Activated CD8-positive, alpha-beta T cell treated with anti-CD3 and anti-CD28 coated beads for 36 hours (primary cell): ENCODE data around the gene DOHH. TPM values are rescaled to one million over a fixed set of nuclear protein-coding genes. Genes with fewer than 3 reads are reported as not detected.
A peak's percentile ranks its signal among the peaks of the same experiment; 100 is the strongest.

Source experiments
- ATAC-seq: fragments of 200-7000 bp; cut with Tn5 transposase; one replicate; pipeline ENCODE4 v1.10.0; 2021; ENCODE audit warnings: mild to moderate bottlenecking, moderate library complexity
- CTCF ChIA-PET: fragments of 350-600 bp; sonication (Branson Sonifier 250); formaldehyde crosslinking; loops from one replicate; lab custom pipeline; 2021; ENCODE audit warnings: antibody characterized with exemption; lab: Charles Lee
- POLR2A ChIA-PET: fragments of 350-600 bp; sonication (Branson Sonifier 250); formaldehyde crosslinking; loops from one replicate; lab custom pipeline; 2021; ENCODE audit warnings: antibody characterized with exemption; lab: Charles Lee
- DNase-seq: peaks from one replicate; pipeline ENCODE4 v3.0.0-alpha.2; 2020
- H3K27ac Mint-ChIP-seq: one replicate; pipeline ENCODE4 v1.8.0; 2021; ENCODE audit warnings: mild to moderate bottlenecking, mixed read lengths
- H3K27me3 Mint-ChIP-seq: one replicate; pipeline ENCODE4 v1.8.0; 2021; ENCODE audit warnings: mixed read lengths
- H3K36me3 Mint-ChIP-seq: one replicate; pipeline ENCODE4 v1.8.0; 2021; ENCODE audit warnings: low read depth, mixed read lengths
- H3K4me1 Mint-ChIP-seq: one replicate; pipeline ENCODE4 v1.8.0; 2021; ENCODE audit warnings: low read depth, mixed read lengths
- H3K4me3 Mint-ChIP-seq: one replicate; pipeline ENCODE4 v1.8.0; 2021; ENCODE audit warnings: mild to moderate bottlenecking, moderate library complexity, mixed read lengths
- H3K9me3 Mint-ChIP-seq: one replicate; pipeline ENCODE4 v1.8.0; 2021; ENCODE audit warnings: mixed read lengths
- CTCF ChIP-seq: fragments of 200-600 bp; IDR thresholded peaks from one replicate; pipeline ENCODE4 v1.8.0; 2022; ENCODE audit warnings: antibody characterized with exemption, mild to moderate bottlenecking
- intact Hi-C: fragments of 100-400 bp; cut with micrococcal nuclease; formaldehyde crosslinking; loops from one replicate; pipeline ENCODE4 v1.10.0; 2022
- total RNA-seq, 2 experiments: library from RNA; stranded (reverse); gene quantifications; one replicate each; pipeline ENCODE4 v1.2.3, GENCODE V29; 2021

The DOHH gene
- total RNA-seq, 2 experiments from 2014 or later, result 15.7 to 17.0 TPM

GRCh38 chr19:3477951-3478350 lies 22.5 kb downstream of the DOHH start:
- POLR2A ChIA-PET, result interaction anchor here (0.6 kb wide), 1 partner anchor 430 kb away, joined by 4 read pairs; no protein-coding TSS in a partner anchor
- intact Hi-C loops, result no loop called here
- no peaks in the 10 kb centered on the region for H3K9me3 Mint-ChIP-seq
- H3K4me3 Mint-ChIP-seq, result peak overlapping the region; percentile 47
- H3K27me3 Mint-ChIP-seq, result no peaks in the 10 kb centered on the region
- TF ChIP-seq CTCF, result no peak
- peaks cover 16% of the 10 kb centered on the region for H3K4me1 Mint-ChIP-seq
- CTCF ChIA-PET, result no interaction called here
- no peak for ATAC-seq
- peak overlapping the region; percentile 69 for H3K27ac Mint-ChIP-seq
- no peaks in the 10 kb centered on the region for H3K36me3 Mint-ChIP-seq
- DNase-seq, result no peak

GRCh38 chr19:3477506-3477905 lies 23.0 kb downstream of the DOHH start:
- ATAC-seq (no peak), DNase-seq (no peak)
- H3K4me3 Mint-ChIP-seq, result no peak overlapping the region
- ChIA-PET POLR2A (interaction anchor here (0.6 to 1.3 kb wide), 2 partner anchors 23 to 430 kb away, joined by 3 to 4 read pairs; partner anchors contain the start of gene DOHH), CTCF (no interaction called here)
- no peak for TF ChIP-seq CTCF
- no peaks in the 10 kb centered on the region for H3K27me3 Mint-ChIP-seq
- H3K36me3 Mint-ChIP-seq, result no peaks in the 10 kb centered on the region
- intact Hi-C loops, result no loop called here
- peaks cover 16% of the 10 kb centered on the region for H3K4me1 Mint-ChIP-seq
- no peaks in the 10 kb centered on the region for H3K9me3 Mint-ChIP-seq
- H3K27ac Mint-ChIP-seq, result no peak overlapping the region

- POLR2A ChIA-PET, result interaction anchor here (1.3 kb wide), 1 partner anchor 23 kb away, joined by 3 read pairs; the partner anchor contains the start of gene DOHH
- DNase-seq, result no peak
- TF ChIP-seq CTCF, result no peak
- no peak for ATAC-seq
- no peaks in the 10 kb centered on the region for H3K36me3 Mint-ChIP-seq
- H3K9me3 Mint-ChIP-seq, result no peaks in the 10 kb centered on the region
- H3K4me1 Mint-ChIP-seq, result peaks cover 16% of the 10 kb centered on the region
- no peak overlapping the region for H3K27ac Mint-ChIP-seq
- CTCF ChIA-PET, result interaction anchor here (1.2 kb wide), 2 partner anchors 8 to 172 kb away, joined by 7 to 8 read pairs; no protein-coding TSS in a partner anchor
- intact Hi-C loops, result no loop called here
- H3K4me3 Mint-ChIP-seq, result no peak overlapping the region
- H3K27me3 Mint-ChIP-seq, result no peaks in the 10 kb centered on the region
These were observed 23.6 kb downstream of the DOHH start for GRCh38 chr19:3476830-3477229.

- no peaks in the 10 kb centered on the region for H3K36me3 Mint-ChIP-seq
- ChIA-PET POLR2A (no interaction called here), CTCF (interaction anchor here (1.2 kb wide), 2 partner anchors 9 to 171 kb away, joined by 7 to 8 read pairs; no protein-coding TSS in a partner anchor)
- DNase-seq (no peak), ATAC-seq (no peak)
- no peaks in the 10 kb centered on the region for H3K9me3 Mint-ChIP-seq
- no peak overlapping the region for H3K27ac Mint-ChIP-seq
- H3K4me3 Mint-ChIP-seq, result no peak overlapping the region
- H3K27me3 Mint-ChIP-seq, result no peaks in the 10 kb centered on the region
- TF ChIP-seq CTCF, result no peak
- intact Hi-C loops, result no loop called here
- peaks cover 16% of the 10 kb centered on the region for H3K4me1 Mint-ChIP-seq
These were observed 25.0 kb downstream of the DOHH start for GRCh38 chr19:3475449-3475848.

GRCh38 chr19:3474614-3475013 lies 25.9 kb downstream of the DOHH start:
- TF ChIP-seq CTCF, result no peak
- CTCF ChIA-PET, result interaction anchor here (1.0 to 2.7 kb wide), 3 partner anchors 11 to 170 kb away, joined by 4 to 15 read pairs (median 6); no protein-coding TSS in a partner anchor
- Mint-ChIP-seq H3K27ac (no peak overlapping the region), H3K4me1 (peaks cover 16% of the 10 kb centered on the region), H3K27me3 (no peaks in the 10 kb centered on the region), H3K9me3 (no peaks in the 10 kb centered on the region), H3K36me3 (no peaks in the 10 kb centered on the region), H3K4me3 (no peak overlapping the region)
- intact Hi-C loops, result loop anchor here (5.0 kb wide), 1 partner anchor 152 kb away; no protein-coding TSS in a partner anchor
- POLR2A ChIA-PET, result no interaction called here
- DNase-seq (no peak), ATAC-seq (no peak)
